ENCODE results near the gene PAXX. TPM values are rescaled to one million over a fixed set of nuclear protein-coding genes. Genes with fewer than 3 reads are reported as not detected.
A peak's percentile ranks its signal among the peaks of the same experiment; 100 is the strongest.

PAXX gene
- total RNA-seq, 1 donor from 2014 or later, result 19.8 TPM

- peaks cover 80% of the 10 kb centered on the region for H3K4me1 ChIP-seq
- DNase-seq, result peak; percentile 56
- H3K4me3 ChIP-seq, result no peak within 1 kb of the TSS
- peaks cover 15% of the 10 kb centered on the region for H3K27me3 ChIP-seq (ENCODE audit: low read depth)
- H3K36me3 ChIP-seq, result peaks cover 5% of the 10 kb centered on the region
- intact Hi-C loops (cut with micrococcal nuclease), result no loop called here
- TF ChIP-seq, protein P1, sequence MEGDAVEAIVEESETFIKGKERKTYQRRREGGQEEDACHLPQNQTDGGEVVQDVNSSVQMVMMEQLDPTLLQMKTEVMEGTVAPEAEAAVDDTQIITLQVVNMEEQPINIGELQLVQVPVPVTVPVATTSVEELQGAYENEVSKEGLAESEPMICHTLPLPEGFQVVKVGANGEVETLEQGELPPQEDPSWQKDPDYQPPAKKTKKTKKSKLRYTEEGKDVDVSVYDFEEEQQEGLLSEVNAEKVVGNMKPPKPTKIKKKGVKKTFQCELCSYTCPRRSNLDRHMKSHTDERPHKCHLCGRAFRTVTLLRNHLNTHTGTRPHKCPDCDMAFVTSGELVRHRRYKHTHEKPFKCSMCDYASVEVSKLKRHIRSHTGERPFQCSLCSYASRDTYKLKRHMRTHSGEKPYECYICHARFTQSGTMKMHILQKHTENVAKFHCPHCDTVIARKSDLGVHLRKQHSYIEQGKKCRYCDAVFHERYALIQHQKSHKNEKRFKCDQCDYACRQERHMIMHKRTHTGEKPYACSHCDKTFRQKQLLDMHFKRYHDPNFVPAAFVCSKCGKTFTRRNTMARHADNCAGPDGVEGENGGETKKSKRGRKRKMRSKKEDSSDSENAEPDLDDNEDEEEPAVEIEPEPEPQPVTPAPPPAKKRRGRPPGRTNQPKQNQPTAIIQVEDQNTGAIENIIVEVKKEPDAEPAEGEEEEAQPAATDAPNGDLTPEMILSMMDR (IDR thresholded peaks at IDR 0.05; ENCODE audit: borderline replicate concordance), result no peak
- no peaks in the 10 kb centered on the region for H3K9me3 ChIP-seq (replicated peaks)
- H3K27ac ChIP-seq (replicated peaks), result peak within 1 kb of the TSS; percentile 91
Observed at GRCh38 chr9:136982232-136983051, 9.8 kb upstream of the PAXX start, which contains the start of gene LCNL1. Gene LCNL1, plus strand, starts transcription at chr9:136982993. Its CDS starts 594 bp downstream, at chr9:136983587.

- intact Hi-C loops (cut with micrococcal nuclease), result no loop called here
- no peak for DNase-seq
- H3K4me3 ChIP-seq, result no peak overlapping the region
- TF ChIP-seq, protein P1 (IDR thresholded peaks at IDR 0.05; ENCODE audit: borderline replicate concordance), result no peak
- no peaks in the 10 kb centered on the region for H3K9me3 ChIP-seq (replicated peaks)
- peaks cover 15% of the 10 kb centered on the region for H3K27me3 ChIP-seq (ENCODE audit: low read depth)
- H3K36me3 ChIP-seq, result peaks cover 5% of the 10 kb centered on the region
- peaks cover 72% of the 10 kb centered on the region for H3K4me1 ChIP-seq
- H3K27ac ChIP-seq (replicated peaks), result peak overlapping the region; percentile 91
Observed at GRCh38 chr9:136983167-136983566, 9.1 kb upstream of the PAXX start.

DNA sequence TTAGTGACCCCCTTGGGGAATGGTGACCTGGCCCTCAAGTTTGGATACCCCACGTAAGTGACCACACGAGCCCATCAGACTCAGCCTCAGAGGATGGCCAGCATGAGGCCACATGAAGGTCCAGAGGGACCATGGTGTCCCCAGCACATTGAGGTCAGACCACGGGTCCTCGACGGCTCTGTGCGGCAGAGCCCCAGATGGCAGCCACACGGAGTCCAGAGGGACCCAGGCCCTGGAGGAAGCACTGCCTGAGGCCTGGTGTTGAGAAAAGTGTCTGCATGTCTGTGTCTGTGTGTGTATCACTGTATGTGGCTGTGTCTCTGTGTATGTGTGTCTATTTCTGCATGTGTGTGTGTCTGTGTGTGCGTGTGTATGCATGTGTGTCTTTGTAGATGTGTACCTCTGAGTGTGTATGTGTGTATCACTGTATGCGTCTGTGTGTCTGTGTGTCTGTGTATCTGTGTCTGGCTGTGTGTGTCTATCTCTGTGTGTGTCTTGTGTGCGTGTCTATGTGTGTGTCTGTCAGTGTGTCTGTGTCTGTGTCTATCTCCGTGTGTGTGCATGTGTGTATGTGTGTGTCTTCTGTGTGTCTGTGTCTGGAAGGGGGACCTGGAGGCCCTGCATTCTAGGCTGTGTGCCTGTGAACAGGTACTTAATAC is 8.4 kb upstream of the PAXX start:
- TF ChIP-seq, protein P1 (IDR thresholded peaks at IDR 0.05; ENCODE audit: borderline replicate concordance), result no peak
- Histone ChIP-seq H3K27ac (replicated peaks) (peak overlapping the region; percentile 91), H3K36me3 (peaks cover 5% of the 10 kb centered on the region), H3K4me3 (no peak overlapping the region), H3K27me3 (ENCODE audit: low read depth) (peaks cover 15% of the 10 kb centered on the region), H3K4me1 (peaks cover 70% of the 10 kb centered on the region), H3K9me3 (replicated peaks) (no peaks in the 10 kb centered on the region)
- DNase-seq, result no peak
- intact Hi-C loops (cut with micrococcal nuclease), result no loop called here

- Histone ChIP-seq H3K27ac (replicated peaks) (peak overlapping the region; percentile 91), H3K9me3 (replicated peaks) (no peaks in the 10 kb centered on the region), H3K36me3 (no peaks in the 10 kb centered on the region), H3K27me3 (ENCODE audit: low read depth) (peaks cover 15% of the 10 kb centered on the region), H3K4me1 (peaks cover 62% of the 10 kb centered on the region), H3K4me3 (peak overlapping the region; percentile 42)
- intact Hi-C loops (cut with micrococcal nuclease), result no loop called here
- no peak for DNase-seq
- TF ChIP-seq, protein P1 (IDR thresholded peaks at IDR 0.05; ENCODE audit: borderline replicate concordance), result no peak
Observed at GRCh38 chr9:136984464-136985026, 7.7 kb upstream of the PAXX start.

DNA sequence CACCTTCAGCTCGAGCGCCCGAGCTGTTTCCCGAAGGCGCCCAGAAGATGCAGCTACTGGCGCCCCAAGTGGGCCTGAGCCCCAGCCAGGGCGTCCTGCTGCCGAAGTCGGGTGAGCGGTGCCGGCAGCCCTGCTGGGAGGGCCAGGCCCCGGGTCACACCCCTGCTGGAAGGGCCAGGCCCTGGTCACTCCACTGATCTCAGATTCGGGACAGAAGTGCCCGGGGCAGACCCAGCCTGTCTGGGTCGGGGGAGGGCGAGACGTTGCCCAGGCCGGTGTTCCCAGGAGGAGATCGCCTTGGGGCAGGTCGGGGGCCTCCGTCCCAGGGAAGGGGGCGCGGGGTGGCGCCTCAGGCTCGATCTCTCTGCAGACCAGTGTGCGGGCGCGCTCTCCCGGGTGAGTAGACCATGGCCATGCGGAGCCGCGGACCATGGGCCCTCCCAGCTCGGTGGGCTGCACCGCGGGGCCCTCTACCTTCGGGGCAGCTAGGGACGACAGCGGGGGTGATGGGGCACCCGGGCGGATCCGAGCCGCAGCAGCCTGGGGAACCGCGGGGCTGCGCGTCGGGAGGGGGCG is 7.1 kb upstream of the PAXX start:
- Histone ChIP-seq H3K27ac (replicated peaks) (no peak overlapping the region), H3K4me1 (peaks cover 57% of the 10 kb centered on the region), H3K27me3 (ENCODE audit: low read depth) (peaks cover 15% of the 10 kb centered on the region), H3K9me3 (replicated peaks) (no peaks in the 10 kb centered on the region), H3K4me3 (peak overlapping the region; percentile 42), H3K36me3 (no peaks in the 10 kb centered on the region)
- TF ChIP-seq, protein P1 (IDR thresholded peaks at IDR 0.05; ENCODE audit: borderline replicate concordance), result no peak
- no peak for DNase-seq
- intact Hi-C loops (cut with micrococcal nuclease), result no loop called here

Measured in left ventricle myocardium inferior (tissue), 1 donor.